CD1c-positive myeloid dendritic cell (primary cell): ENCODE data around the gene HTR1E.
"Not testable (repeated sequence)": the region's sequence is repeated elsewhere in the genome, so short reads cannot be mapped to it uniquely, and the experiment has no call there.

Experiments used
- DNase-seq: peaks from one replicate; pipeline ENCODE4 v3.0.0-alpha.2; 2016; ENCODE audit errors: extremely low spot score

The HTR1E gene

GRCh38 chr6:86978251-86978650 lies 40.9 kb downstream of the HTR1E start:
- DNase-seq: no peak

GRCh38 chr6:87001494-87001893 lies 64.2 kb downstream of the HTR1E start:
- DNase-seq: no peak

GRCh38 chr6:87002391-87002790 lies 65.1 kb downstream of the HTR1E start:
- not testable (repeated sequence) for DNase-seq

GRCh38 chr6:87006541-87006940 lies 69.2 kb downstream of the HTR1E start:
- not testable (repeated sequence) for DNase-seq

DNA sequence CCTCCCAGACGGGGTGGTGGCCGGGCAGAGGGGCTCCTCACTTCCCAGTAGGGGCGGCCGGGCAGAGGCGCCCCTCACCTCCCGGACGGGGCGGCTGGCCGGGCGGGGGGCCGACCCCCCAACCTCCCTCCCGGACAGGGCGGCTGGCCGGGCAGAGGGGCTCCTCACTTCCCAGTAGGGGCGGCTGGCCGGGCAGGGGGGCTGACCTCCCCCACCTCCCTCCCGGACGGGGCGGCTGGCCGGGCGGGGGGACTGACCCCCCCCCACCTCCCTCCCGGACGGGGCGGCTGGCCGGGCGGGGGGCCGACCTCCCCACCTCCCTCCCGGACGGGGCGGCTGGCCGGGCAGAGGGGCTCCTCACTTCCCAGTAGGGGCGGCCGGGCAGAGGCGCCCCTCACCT lies 72.3 kb downstream of the HTR1E start:
- not testable (repeated sequence) for DNase-seq

- DNase-seq: no peak
These were observed 74.7 kb downstream of the HTR1E start for GRCh38 chr6:87012035-87012434.

- DNase-seq: no peak
These were observed 75.4 kb downstream of the HTR1E start for GRCh38 chr6:87012743-87013142.

DNA sequence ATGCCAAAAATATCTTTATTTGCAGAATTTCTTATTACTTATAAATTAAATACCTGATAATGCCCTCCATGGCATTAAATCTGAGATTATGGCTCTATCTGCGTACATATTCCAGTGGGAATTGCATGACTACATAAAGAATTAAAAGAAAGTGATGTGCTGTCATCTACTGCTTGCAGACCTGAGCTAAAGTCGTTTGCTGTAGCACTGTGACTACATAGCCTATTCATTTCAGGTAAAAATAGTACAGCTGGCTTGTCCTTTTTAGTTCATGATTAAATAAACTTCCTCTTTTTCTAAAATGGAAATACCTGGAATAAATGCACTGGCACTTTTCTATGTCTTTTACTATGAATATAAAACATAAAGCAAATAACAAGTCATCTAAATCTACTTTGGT lies 79.4 kb downstream of the HTR1E start:
- DNase-seq: no peak

DNA sequence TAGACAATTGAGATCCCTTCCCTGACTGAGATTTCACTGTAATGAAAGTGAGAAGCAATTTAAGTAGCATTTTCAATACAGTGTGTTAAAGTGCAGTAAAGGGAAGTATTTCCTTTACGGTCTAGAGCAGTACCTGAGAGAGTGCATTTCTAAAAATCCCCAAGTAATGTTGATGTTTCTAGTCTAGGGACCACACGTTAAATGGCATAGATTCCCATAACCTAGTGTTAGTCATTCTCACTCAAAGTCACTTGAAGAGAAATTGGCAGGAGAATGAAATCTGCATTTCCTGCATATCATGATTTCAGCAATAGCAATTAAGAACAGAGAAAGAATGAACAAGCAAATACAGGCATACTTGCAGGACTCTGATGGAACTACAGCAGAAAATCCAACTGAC lies 89.7 kb downstream of the HTR1E start:
- no peak for DNase-seq

DNA sequence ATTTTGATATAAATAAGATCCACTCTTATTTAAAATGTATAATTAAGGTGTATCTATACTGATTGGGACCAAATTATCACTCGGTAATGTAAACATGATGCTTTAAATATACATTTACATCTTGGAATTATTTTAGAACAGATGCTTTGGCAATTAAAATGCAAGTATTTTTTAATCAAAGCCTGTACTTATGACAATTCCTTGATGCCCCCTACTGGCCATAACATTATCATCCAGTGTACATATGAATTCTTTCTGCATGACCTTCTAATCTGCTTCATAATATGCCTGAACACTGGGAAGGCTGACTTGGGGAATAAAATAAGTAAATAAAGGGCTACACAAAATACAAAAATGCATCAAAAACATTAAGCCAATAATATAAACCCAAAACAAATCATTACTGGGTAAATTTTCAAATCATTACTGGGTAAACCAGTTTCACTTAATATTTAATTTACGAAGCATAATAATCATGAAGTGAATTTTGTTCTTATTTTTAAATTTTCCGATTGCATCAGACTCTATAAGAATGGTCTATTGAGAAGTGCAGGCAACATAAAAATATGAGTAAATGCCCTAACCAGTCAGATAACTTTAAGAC lies 92.5 kb downstream of the HTR1E start:
- peak; percentile 7 for DNase-seq

DNA sequence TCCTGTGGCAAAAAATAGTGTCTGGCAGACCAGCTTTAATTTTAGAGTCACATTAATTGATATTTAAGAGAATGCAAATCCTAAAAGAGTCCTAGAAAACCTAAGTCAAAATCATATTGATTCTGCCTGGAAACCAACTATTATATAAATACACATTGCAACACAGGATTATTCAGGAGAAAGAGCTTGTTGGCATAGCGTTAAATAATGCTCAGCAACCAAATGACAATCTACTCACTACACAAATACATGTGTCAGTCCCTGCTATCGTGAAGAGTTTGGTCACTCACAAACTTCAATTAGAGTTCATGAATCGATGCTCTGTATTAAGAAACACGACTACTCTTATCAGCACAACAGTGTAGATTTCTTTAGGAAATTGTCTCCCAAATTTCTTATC lies 103.4 kb downstream of the HTR1E start:
- no peak for DNase-seq

GRCh38 chr6:87045521-87046075 lies 108.3 kb downstream of the HTR1E start:
- DNase-seq: no peak

DNA sequence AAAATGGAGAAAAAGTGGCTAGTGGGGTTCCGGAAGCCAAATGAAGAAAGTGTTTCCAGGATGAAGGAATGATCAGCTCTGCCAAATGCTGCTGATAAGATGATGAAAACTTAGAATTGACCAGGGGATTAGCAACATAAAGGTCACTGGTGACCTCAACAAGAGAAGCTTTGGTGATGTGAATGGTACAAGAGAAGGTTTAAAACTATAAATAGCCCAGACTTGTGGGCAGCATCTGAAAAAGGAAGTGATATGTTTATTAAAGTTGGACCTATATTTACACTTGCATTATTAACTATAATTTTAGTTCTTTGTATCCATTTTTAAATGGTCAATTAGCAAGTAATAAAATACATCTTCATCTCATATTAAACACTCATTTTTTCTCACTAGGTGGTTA lies 112.5 kb downstream of the HTR1E start:
- no peak for DNase-seq

DNA sequence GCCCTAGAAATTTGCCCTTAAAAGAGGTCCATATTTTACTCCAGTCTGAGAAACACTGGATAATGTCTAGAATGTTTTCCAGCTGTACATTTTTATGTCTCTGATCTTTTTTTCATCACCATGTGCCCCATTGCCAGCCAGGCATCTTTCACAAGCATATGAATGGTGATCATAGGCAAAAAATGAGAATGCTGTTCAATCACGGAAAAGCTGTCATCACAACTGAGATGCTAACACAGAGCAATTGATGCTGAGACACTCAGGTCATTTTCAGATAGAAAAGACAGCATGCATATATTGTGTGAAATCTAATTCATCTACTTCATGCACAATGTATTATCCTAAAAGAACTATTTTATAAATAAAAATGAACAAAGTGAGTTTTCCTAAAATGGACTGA lies 116.0 kb downstream of the HTR1E start:
- no peak for DNase-seq

GRCh38 chr6:87054143-87054833 lies 117.0 kb downstream of the HTR1E start:
- no peak for DNase-seq

GRCh38 chr6:87059943-87060342 lies 122.6 kb downstream of the HTR1E start:
- no peak for DNase-seq

GRCh38 chr6:87065117-87065516 lies 127.8 kb downstream of the HTR1E start:
- DNase-seq: no peak
